C4-2B (cell line): ENCODE data around the gene NOVA1.

Experiments used
- ZFX ChIP-seq: fragments of 450-650 bp; IDR thresholded peaks from 2 replicates; pipeline ENCODE4 v1.6.1; 2017
- TF ChIP-seq, protein P1 (sequence below): fragments of 450-650 bp; conservative IDR thresholded peaks from 2 replicates; pipeline ENCODE4 v1.5.1; 2017; ENCODE audit warnings: mild to moderate bottlenecking

DNA sequence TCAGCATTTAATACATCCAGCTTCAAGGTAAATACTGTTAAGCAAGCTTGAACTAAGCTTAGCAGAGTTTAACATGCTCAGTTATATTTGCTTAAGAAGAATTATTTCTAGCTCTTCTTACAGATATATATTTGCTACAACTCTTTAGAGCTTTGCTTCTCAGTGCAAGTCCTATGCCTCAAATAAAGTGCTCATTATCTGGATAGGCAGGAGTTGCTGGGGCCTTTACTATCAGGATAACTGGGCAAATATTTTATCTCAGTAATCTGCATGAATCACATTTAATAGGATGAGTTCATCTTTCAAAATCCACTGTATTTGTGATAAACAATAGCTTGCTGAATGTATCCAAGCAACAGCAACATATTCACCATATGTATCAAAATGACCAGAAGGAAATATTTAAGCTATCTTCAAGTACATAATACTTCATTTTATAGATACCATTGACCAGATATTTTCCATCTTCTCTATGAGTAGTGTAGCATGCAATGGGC, 187.6 kb downstream of the NOVA1 start:
- TF ChIP-seq, protein P1, sequence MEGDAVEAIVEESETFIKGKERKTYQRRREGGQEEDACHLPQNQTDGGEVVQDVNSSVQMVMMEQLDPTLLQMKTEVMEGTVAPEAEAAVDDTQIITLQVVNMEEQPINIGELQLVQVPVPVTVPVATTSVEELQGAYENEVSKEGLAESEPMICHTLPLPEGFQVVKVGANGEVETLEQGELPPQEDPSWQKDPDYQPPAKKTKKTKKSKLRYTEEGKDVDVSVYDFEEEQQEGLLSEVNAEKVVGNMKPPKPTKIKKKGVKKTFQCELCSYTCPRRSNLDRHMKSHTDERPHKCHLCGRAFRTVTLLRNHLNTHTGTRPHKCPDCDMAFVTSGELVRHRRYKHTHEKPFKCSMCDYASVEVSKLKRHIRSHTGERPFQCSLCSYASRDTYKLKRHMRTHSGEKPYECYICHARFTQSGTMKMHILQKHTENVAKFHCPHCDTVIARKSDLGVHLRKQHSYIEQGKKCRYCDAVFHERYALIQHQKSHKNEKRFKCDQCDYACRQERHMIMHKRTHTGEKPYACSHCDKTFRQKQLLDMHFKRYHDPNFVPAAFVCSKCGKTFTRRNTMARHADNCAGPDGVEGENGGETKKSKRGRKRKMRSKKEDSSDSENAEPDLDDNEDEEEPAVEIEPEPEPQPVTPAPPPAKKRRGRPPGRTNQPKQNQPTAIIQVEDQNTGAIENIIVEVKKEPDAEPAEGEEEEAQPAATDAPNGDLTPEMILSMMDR = no peak
- TF ChIP-seq ZFX = no peak
